Thyroid gland (tissue), 4 donors: ENCODE data around the gene TCP10L.

ENCODE experiments used
- CTCF ChIP-seq, 6 experiments: fragments of 200-600 bp in 3 of 6; fragments of 450-650 bp in 3 of 6; sonication (generic) in 3 of 6; IDR thresholded peaks; one replicate each; pipeline ENCODE4 v1.5.1; 2016 to 2019; ENCODE audit warnings: antibody characterized with exemption in 6 of 6, mild to moderate bottlenecking in 2 of 6, inconsistent platforms in 1 of 6, moderate library complexity in 1 of 6
- POLR2A ChIP-seq, 2 donors: fragments of 450-650 bp; IDR thresholded peaks; one replicate each; pipeline ENCODE4 v1.6.1; 2017; ENCODE audit warnings: antibody characterized with exemption in 2 of 2, mild to moderate bottlenecking in 2 of 2, moderate library complexity in 1 of 2

GRCh38 chr21:32570456-32570855 lies 14.9 kb downstream of the TCP10L start:
- no peak for TF ChIP-seq POLR2A (IDR thresholded peaks at IDR 0.05)
- no peak for TF ChIP-seq CTCF (IDR thresholded peaks at IDR 0.05)
